ENCODE results near the gene PKDREJ. TPM values are rescaled to one million over a fixed set of nuclear protein-coding genes. Genes with fewer than 3 reads are reported as not detected.

PKDREJ gene
- total and polyA plus RNA-seq, 7 experiments from 2014 or later, result not detected

DNA sequence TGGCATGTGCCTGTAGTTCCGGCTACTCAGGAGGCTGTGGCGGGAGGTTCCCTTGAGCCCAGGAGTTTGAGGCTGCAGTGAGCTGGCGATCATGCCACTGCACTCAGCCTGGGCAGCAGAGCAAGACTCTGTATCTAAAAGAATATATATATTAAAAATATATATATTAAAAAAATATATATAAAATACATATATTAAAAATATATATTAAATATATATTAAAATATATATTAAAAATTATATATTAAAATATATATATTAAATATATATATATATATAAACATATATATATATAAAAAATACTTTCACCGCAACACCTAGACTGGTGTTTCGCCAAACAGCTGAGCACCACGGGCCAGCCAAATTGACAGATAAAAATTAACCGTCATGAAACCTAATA lies 13.4 kb upstream of the PKDREJ start:
- Histone ChIP-seq H3K4me1 (ENCODE audit: control insufficient read depth in 2 of 2, insufficient read depth in 2 of 2, low read length in 2 of 2) (peaks cover 0 to 21% of the 10 kb centered on the region in 2 donors), H3K36me3 (ENCODE audit: control insufficient read depth in 2 of 3, insufficient read depth in 3 of 3, low read length in 3 of 3) (peaks cover 0 to 26% (median 0%) of the 10 kb centered on the region in 3 experiments), H3K9me3 (ENCODE audit: control insufficient read depth in 2 of 3, low read length in 3 of 3) (no peaks in the 10 kb centered on the region), H3K27ac (ENCODE audit: low read depth, low read length) (no peak overlapping the region), H3K4me3 (ENCODE audit: low read length) (no peak overlapping the region), H3K27me3 (ENCODE audit: control insufficient read depth in 2 of 2, insufficient read depth in 2 of 2, low read length in 2 of 2) (no peaks in the 10 kb centered on the region)
- CTCF ChIA-PET, result no interaction called here
- H3K27me3 Mint-ChIP-seq, result no peaks in the 10 kb centered on the region
- H3K4me1 Mint-ChIP-seq, result peaks cover 0 to 9% (median 0%) of the 10 kb centered on the region in 7 donors
- POLR2A ChIA-PET, result no interaction called here
- H3K36me3 Mint-ChIP-seq, result peaks cover 7 to 46% (median 21%) of the 10 kb centered on the region in 5 donors
- H3K4me3 Mint-ChIP-seq, result no peak overlapping the region
- intact Hi-C loops (cut with micrococcal nuclease), result no loop called here
- ATAC-seq (no peak), DNase-seq (no peak)
- peaks cover 0 to 4% (median 0%) of the 10 kb centered on the region in 11 donors for H3K9me3 Mint-ChIP-seq
- no peak overlapping the region for H3K27ac Mint-ChIP-seq

- peaks cover 7 to 41% (median 21%) of the 10 kb centered on the region in 5 donors for H3K36me3 Mint-ChIP-seq
- ChIA-PET POLR2A (no interaction called here), CTCF (no interaction called here)
- ATAC-seq, result no peak
- no peak overlapping the region for H3K4me3 Mint-ChIP-seq
- no peaks in the 10 kb centered on the region for H3K27me3 Mint-ChIP-seq
- Histone ChIP-seq H3K9me3 (ENCODE audit: control insufficient read depth in 2 of 3, low read length in 3 of 3) (no peaks in the 10 kb centered on the region), H3K27ac (ENCODE audit: low read depth, low read length) (no peak overlapping the region), H3K4me3 (ENCODE audit: low read length) (no peak overlapping the region), H3K36me3 (ENCODE audit: control insufficient read depth in 2 of 3, insufficient read depth in 3 of 3, low read length in 3 of 3) (peaks cover 0 to 26% (median 0%) of the 10 kb centered on the region in 3 experiments), H3K4me1 (ENCODE audit: control insufficient read depth in 2 of 2, insufficient read depth in 2 of 2, low read length in 2 of 2) (peaks cover 0 to 12% of the 10 kb centered on the region in 2 donors), H3K27me3 (ENCODE audit: control insufficient read depth in 2 of 2, insufficient read depth in 2 of 2, low read length in 2 of 2) (no peaks in the 10 kb centered on the region)
- H3K27ac Mint-ChIP-seq, result no peak overlapping the region
- no peak for DNase-seq
- peaks cover 0 to 4% (median 0%) of the 10 kb centered on the region in 11 donors for H3K9me3 Mint-ChIP-seq
- H3K4me1 Mint-ChIP-seq, result peaks cover 0 to 9% (median 0%) of the 10 kb centered on the region in 7 donors
- intact Hi-C loops (cut with micrococcal nuclease), result no loop called here
Observed at GRCh38 chr22:46275455-46276122, 12.4 kb upstream of the PKDREJ start.

- ATAC-seq (no peak), DNase-seq (no peak)
- ChIA-PET POLR2A (no interaction called here), CTCF (no interaction called here)
- Histone ChIP-seq H3K27me3 (ENCODE audit: control insufficient read depth in 2 of 2, insufficient read depth in 2 of 2, low read length in 2 of 2) (no peaks in the 10 kb centered on the region), H3K4me1 (ENCODE audit: control insufficient read depth in 2 of 2, insufficient read depth in 2 of 2, low read length in 2 of 2) (peaks cover 0 to 1% of the 10 kb centered on the region in 2 donors), H3K4me3 (ENCODE audit: low read length) (no peak overlapping the region), H3K36me3 (ENCODE audit: control insufficient read depth in 2 of 3, insufficient read depth in 3 of 3, low read length in 3 of 3) (peaks cover 0 to 25% (median 0%) of the 10 kb centered on the region in 3 experiments), H3K9me3 (ENCODE audit: control insufficient read depth in 2 of 3, low read length in 3 of 3) (no peaks in the 10 kb centered on the region), H3K27ac (ENCODE audit: low read depth, low read length) (no peak overlapping the region)
- Mint-ChIP-seq H3K9me3 (peaks cover 0 to 4% (median 0%) of the 10 kb centered on the region in 11 donors), H3K27me3 (no peaks in the 10 kb centered on the region), H3K27ac (no peak overlapping the region), H3K4me3 (no peak overlapping the region), H3K36me3 (peaks cover 7 to 39% (median 21%) of the 10 kb centered on the region in 5 donors), H3K4me1 (peaks cover 0 to 12% (median 7%) of the 10 kb centered on the region in 7 donors)
- intact Hi-C loops (cut with micrococcal nuclease), result no loop called here
Observed at GRCh38 chr22:46274381-46274780, 11.2 kb upstream of the PKDREJ start.

DNA sequence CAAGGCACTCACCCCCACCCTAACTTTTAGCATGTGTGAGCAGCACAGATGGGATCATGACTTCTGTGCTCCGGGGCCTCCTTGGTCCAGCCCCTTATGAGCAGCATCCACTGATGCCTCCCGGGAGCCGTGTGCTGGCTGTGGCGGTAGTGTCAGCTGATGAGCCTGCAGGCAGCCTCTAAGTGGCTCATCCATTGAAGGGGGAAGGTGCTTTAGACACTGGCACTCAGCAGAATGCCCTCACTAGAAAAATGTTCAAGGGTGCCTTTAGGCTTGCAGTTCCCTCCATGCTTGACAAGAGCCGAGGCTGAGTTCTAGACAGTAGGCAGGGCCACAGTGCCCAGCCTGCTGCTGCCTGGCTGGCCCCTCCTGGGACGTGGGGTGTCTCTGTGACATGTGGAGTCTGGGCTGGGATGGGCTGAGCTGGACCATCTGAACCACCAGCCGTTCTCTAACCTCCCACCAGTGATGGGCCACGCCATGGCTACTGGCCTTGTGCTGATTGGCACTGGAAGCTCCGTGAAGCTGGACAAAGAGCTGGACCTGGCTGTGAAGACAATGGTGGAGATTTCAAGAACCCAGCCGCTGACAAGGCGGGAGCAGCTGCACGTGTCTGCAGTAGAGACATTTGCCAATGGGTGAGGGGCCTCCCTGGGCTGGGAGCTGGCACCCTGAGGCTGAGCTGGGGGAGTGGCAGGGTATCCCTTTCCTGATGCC lies 10.4 kb upstream of the PKDREJ start:
- H3K27me3 Mint-ChIP-seq, result no peaks in the 10 kb centered on the region
- peaks cover 7 to 33% (median 21%) of the 10 kb centered on the region in 5 donors for H3K36me3 Mint-ChIP-seq
- H3K27me3 ChIP-seq (ENCODE audit: control insufficient read depth in 2 of 2, insufficient read depth in 2 of 2, low read length in 2 of 2), result no peaks in the 10 kb centered on the region
- ATAC-seq, result no peak
- H3K4me1 Mint-ChIP-seq, result peaks cover 0 to 12% (median 7%) of the 10 kb centered on the region in 7 donors
- H3K36me3 ChIP-seq (ENCODE audit: control insufficient read depth in 2 of 3, insufficient read depth in 3 of 3, low read length in 3 of 3), result peaks cover 0 to 17% (median 0%) of the 10 kb centered on the region in 3 experiments
- H3K4me3 ChIP-seq (ENCODE audit: low read length), result no peak overlapping the region
- ChIA-PET POLR2A (no interaction called here), CTCF (no interaction called here)
- H3K4me3 Mint-ChIP-seq, result no peak overlapping the region
- intact Hi-C loops (cut with micrococcal nuclease), result no loop called here
- no peaks in the 10 kb centered on the region for H3K9me3 ChIP-seq (ENCODE audit: control insufficient read depth in 2 of 3, low read length in 3 of 3)
- no peak for DNase-seq
- peaks cover 0 to 4% (median 0%) of the 10 kb centered on the region in 11 donors for H3K9me3 Mint-ChIP-seq
- no peak overlapping the region for H3K27ac ChIP-seq (ENCODE audit: low read depth, low read length)
- no peaks in the 10 kb centered on the region for H3K4me1 ChIP-seq (ENCODE audit: control insufficient read depth in 2 of 2, insufficient read depth in 2 of 2, low read length in 2 of 2)
- H3K27ac Mint-ChIP-seq, result no peak overlapping the region

GRCh38 chr22:46272762-46273431 lies 9.8 kb upstream of the PKDREJ start:
- intact Hi-C loops (cut with micrococcal nuclease), result no loop called here
- H3K27ac Mint-ChIP-seq, result no peak overlapping the region

GRCh38 chr22:46272196-46272595 lies 9.1 kb upstream of the PKDREJ start:
- ChIA-PET CTCF (no interaction called here), POLR2A (no interaction called here)
- H3K4me1 ChIP-seq (ENCODE audit: control insufficient read depth in 2 of 2, insufficient read depth in 2 of 2, low read length in 2 of 2), result peaks cover 0 to 4% of the 10 kb centered on the region in 2 donors
- no peaks in the 10 kb centered on the region for H3K27me3 Mint-ChIP-seq
- H3K9me3 ChIP-seq (ENCODE audit: control insufficient read depth in 2 of 3, low read length in 3 of 3), result no peaks in the 10 kb centered on the region
- no peak for ATAC-seq
- DNase-seq, result no peak
- no peak overlapping the region for H3K4me3 Mint-ChIP-seq
- H3K36me3 ChIP-seq (ENCODE audit: control insufficient read depth in 2 of 3, insufficient read depth in 3 of 3, low read length in 3 of 3), result peaks cover 0 to 14% (median 0%) of the 10 kb centered on the region in 3 experiments
- peaks cover 0 to 4% (median 0%) of the 10 kb centered on the region in 11 donors for H3K9me3 Mint-ChIP-seq
- no peak overlapping the region for H3K27ac ChIP-seq (ENCODE audit: low read depth, low read length)
- H3K4me1 Mint-ChIP-seq, result peaks cover 4 to 21% (median 15%) of the 10 kb centered on the region in 7 donors
- intact Hi-C loops (cut with micrococcal nuclease), result no loop called here
- peaks cover 7 to 23% (median 14%) of the 10 kb centered on the region in 5 donors for H3K36me3 Mint-ChIP-seq
- H3K4me3 ChIP-seq (ENCODE audit: low read length), result no peak overlapping the region
- H3K27me3 ChIP-seq (ENCODE audit: control insufficient read depth in 2 of 2, insufficient read depth in 2 of 2, low read length in 2 of 2), result no peaks in the 10 kb centered on the region
- no peak overlapping the region for H3K27ac Mint-ChIP-seq

More at GRCh38 chr22:46272762-46273431, 9.8 kb upstream of the PKDREJ start:
- H3K27me3 ChIP-seq (ENCODE audit: control insufficient read depth in 2 of 2, insufficient read depth in 2 of 2, low read length in 2 of 2), result no peaks in the 10 kb centered on the region
- Mint-ChIP-seq H3K36me3 (peaks cover 7 to 26% (median 16%) of the 10 kb centered on the region in 5 donors), H3K4me1 (peaks cover 0 to 17% (median 10%) of the 10 kb centered on the region in 7 donors), H3K27me3 (no peaks in the 10 kb centered on the region), H3K9me3 (peaks cover 0 to 4% (median 0%) of the 10 kb centered on the region in 11 donors), H3K4me3 (no peak overlapping the region)
- no peaks in the 10 kb centered on the region for H3K9me3 ChIP-seq (ENCODE audit: control insufficient read depth in 2 of 3, low read length in 3 of 3)
- CTCF ChIA-PET, result no interaction called here
- H3K4me3 ChIP-seq (ENCODE audit: low read length), result no peak overlapping the region
- no peak for ATAC-seq
- H3K4me1 ChIP-seq (ENCODE audit: control insufficient read depth in 2 of 2, insufficient read depth in 2 of 2, low read length in 2 of 2), result peaks cover 0 to 4% of the 10 kb centered on the region in 2 donors
- no peak overlapping the region for H3K27ac ChIP-seq (ENCODE audit: low read depth, low read length)
- POLR2A ChIA-PET, result no interaction called here
- no peak for DNase-seq
- peaks cover 0 to 14% (median 0%) of the 10 kb centered on the region in 3 experiments for H3K36me3 ChIP-seq (ENCODE audit: control insufficient read depth in 2 of 3, insufficient read depth in 3 of 3, low read length in 3 of 3)

Data from naive thymus-derived CD4-positive, alpha-beta T cell (primary cell).